Heart left ventricle (tissue), 13 donors: Measurements from ENCODE around the gene VEGFA.

Experiments
- POLR2A ChIP-seq, 2 donors: fragments of 450-650 bp; IDR thresholded peaks; one replicate each; pipeline ENCODE4 v1.6.1; 2017; ENCODE audit warnings: antibody characterized with exemption in 2 of 2, mild to moderate bottlenecking in 2 of 2, moderate library complexity in 2 of 2
- TF ChIP-seq, protein P1 (sequence below), 12 donors: fragments of 200-600 bp; sonication (generic) in 4 of 12; IDR thresholded peaks; one replicate each; pipeline versions ENCODE4 v1.5.0 to v1.8.0; 2018 to 2022; ENCODE audit warnings: antibody characterized with exemption in 12 of 12, mild to moderate bottlenecking in 5 of 12
- donor health status: ischemic (EF 13 %, LVEDD 7.1; RV severe dilation, severe dysfunction).
- donor health status: DM: no; HTN: yes; CAD: no.
- donor health status: DM: no; HTN: no; CAD: no.
- donor health status: ischemic (EF 25% LVEDD 6.9; RV normal size, moderate dysfunction).
- donor health status: ischemic (EF 25% LVEDD 5.7; RV mildly dilated, moderate dysfunction).
- donor health status: ischemic (EF 35%, LVEDD 5.7; RV mildly dilated, moderate dysfunction).
- donor health status: nonischemic (EF 11% LVEDD 7.7; RV severe dilation, severe dysfunction).
- donor health status: DM: yes; HTN: yes; CAD: no.
- donor health status: PGD.
- donor health status: ischemic (EF 29% LVEDD 5.4; RV normal size, mild dysfunction).
- donor health status: nonischemic (EF 23%, LVEDD 6.1; RV moderate dilation, normal function).

DNA sequence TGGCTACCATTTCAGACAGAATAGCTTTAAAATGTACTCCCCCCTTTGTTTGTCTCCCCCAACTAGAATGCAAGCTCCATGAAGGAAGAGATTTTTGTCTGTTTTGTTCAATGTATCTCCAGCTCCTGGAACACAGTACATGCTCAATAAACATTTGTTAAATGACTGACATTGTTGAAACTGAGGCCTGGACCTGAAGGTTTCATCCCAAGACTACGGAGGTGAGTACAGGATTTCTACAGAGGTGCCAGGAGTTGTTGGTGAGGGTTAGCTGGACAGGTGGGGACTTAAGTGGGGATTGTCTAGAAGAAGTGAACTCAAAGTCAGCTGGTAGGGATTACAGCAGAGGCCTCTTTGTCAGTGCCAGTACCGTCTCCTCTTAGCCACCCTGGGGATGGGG lies 19.4 kb downstream of the VEGFA start:
- TF ChIP-seq, protein P1, sequence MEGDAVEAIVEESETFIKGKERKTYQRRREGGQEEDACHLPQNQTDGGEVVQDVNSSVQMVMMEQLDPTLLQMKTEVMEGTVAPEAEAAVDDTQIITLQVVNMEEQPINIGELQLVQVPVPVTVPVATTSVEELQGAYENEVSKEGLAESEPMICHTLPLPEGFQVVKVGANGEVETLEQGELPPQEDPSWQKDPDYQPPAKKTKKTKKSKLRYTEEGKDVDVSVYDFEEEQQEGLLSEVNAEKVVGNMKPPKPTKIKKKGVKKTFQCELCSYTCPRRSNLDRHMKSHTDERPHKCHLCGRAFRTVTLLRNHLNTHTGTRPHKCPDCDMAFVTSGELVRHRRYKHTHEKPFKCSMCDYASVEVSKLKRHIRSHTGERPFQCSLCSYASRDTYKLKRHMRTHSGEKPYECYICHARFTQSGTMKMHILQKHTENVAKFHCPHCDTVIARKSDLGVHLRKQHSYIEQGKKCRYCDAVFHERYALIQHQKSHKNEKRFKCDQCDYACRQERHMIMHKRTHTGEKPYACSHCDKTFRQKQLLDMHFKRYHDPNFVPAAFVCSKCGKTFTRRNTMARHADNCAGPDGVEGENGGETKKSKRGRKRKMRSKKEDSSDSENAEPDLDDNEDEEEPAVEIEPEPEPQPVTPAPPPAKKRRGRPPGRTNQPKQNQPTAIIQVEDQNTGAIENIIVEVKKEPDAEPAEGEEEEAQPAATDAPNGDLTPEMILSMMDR (IDR thresholded peaks at IDR 0.05): no peak
- no peak for TF ChIP-seq POLR2A (IDR thresholded peaks at IDR 0.05)
